ENCODE measurements around the gene IQSEC1. TPM values are rescaled to one million over a fixed set of nuclear protein-coding genes. Genes with fewer than 3 reads are reported as not detected.

The IQSEC1 gene
- total and polyA plus RNA-seq, 2 experiments from 2014 or later, result 8.0 to 51.9 TPM

- peaks cover 12% of the 10 kb centered on the region for H3K27me3 Mint-ChIP-seq (ENCODE audit: insufficient read depth, low read depth, poor library complexity)
- H3F3A ChIP-seq (replicated peaks; ENCODE audit: low read depth), result no peaks in the 10 kb centered on the region
- no peak overlapping the region for H3K4me3 Mint-ChIP-seq
- no peak overlapping the region for H2AFZ ChIP-seq
- no peak overlapping the region for H3K4me2 ChIP-seq
- H3K27me3 ChIP-seq (ENCODE audit: insufficient read depth), result no peaks in the 10 kb centered on the region
- TF ChIP-seq ETS1 (IDR thresholded peaks at IDR 0.05) (no peak), NANOG (IDR thresholded peaks at IDR 0.05; ENCODE audit: borderline replicate concordance) (no peak), STAT1 (IDR thresholded peaks at IDR 0.05; ENCODE audit: unreplicated experiment) (no peak), POLR2AphosphoS5 (IDR thresholded peaks at IDR 0.05; ENCODE audit: low read depth) (no peak), ZNF331 (CRISPR knock-in tag; IDR thresholded peaks at IDR 0.05; ENCODE audit: low read depth) (no peak), REST (IDR thresholded peaks at IDR 0.05; ENCODE audit: unreplicated experiment) (no peak), JUNB (IDR thresholded peaks at IDR 0.05; ENCODE audit: unreplicated experiment) (no peak), ZNF462 (CRISPR knock-in tag; IDR thresholded peaks at IDR 0.05) (no peak), EZH2 (IDR thresholded peaks at IDR 0.05; ENCODE audit: low read depth, unreplicated experiment) (no peak), CTCF (conservative IDR thresholded peaks at IDR 0.05; ENCODE audit: low read depth in 2 of 2) (no peak), CREB1 (CRISPR knock-in tag; IDR thresholded peaks at IDR 0.05; ENCODE audit: low read depth) (no peak), EZH2phosphoT487 (IDR thresholded peaks at IDR 0.05; ENCODE audit: unreplicated experiment) (no peak), ZNF114 (CRISPR knock-in tag; IDR thresholded peaks at IDR 0.05) (no peak)
- H3K9me2 ChIP-seq (ENCODE audit: insufficient read depth), result no peaks in the 10 kb centered on the region
- H3K4me1 Mint-ChIP-seq, result peaks cover 15% of the 10 kb centered on the region
- no peaks in the 10 kb centered on the region for H3K79me2 ChIP-seq (replicated peaks; ENCODE audit: insufficient read depth)
- H3K27ac Mint-ChIP-seq, result no peak overlapping the region
- ATAC-seq (no peak), DNase-seq (ENCODE audit: low spot score) (no peak)
- H3K36me3 ChIP-seq (ENCODE audit: insufficient read depth), result no peaks in the 10 kb centered on the region
- H3K27ac ChIP-seq (ENCODE audit: low read depth), result no peak overlapping the region
- no peaks in the 10 kb centered on the region for H3K36me3 Mint-ChIP-seq (ENCODE audit: low read depth)
- no peak overlapping the region for H3K4me3 ChIP-seq
- H4K20me1 ChIP-seq (replicated peaks; ENCODE audit: insufficient read depth), result no peaks in the 10 kb centered on the region
- no peaks in the 10 kb centered on the region for H3K9me3 Mint-ChIP-seq
- H3K4me1 ChIP-seq (ENCODE audit: insufficient read depth), result no peaks in the 10 kb centered on the region
These were observed 43.2 kb upstream of the IQSEC1 start for GRCh38 chr3:13116426-13116825.
